ENCODE results near the gene NPAP1.

The NPAP1 gene, protein sequence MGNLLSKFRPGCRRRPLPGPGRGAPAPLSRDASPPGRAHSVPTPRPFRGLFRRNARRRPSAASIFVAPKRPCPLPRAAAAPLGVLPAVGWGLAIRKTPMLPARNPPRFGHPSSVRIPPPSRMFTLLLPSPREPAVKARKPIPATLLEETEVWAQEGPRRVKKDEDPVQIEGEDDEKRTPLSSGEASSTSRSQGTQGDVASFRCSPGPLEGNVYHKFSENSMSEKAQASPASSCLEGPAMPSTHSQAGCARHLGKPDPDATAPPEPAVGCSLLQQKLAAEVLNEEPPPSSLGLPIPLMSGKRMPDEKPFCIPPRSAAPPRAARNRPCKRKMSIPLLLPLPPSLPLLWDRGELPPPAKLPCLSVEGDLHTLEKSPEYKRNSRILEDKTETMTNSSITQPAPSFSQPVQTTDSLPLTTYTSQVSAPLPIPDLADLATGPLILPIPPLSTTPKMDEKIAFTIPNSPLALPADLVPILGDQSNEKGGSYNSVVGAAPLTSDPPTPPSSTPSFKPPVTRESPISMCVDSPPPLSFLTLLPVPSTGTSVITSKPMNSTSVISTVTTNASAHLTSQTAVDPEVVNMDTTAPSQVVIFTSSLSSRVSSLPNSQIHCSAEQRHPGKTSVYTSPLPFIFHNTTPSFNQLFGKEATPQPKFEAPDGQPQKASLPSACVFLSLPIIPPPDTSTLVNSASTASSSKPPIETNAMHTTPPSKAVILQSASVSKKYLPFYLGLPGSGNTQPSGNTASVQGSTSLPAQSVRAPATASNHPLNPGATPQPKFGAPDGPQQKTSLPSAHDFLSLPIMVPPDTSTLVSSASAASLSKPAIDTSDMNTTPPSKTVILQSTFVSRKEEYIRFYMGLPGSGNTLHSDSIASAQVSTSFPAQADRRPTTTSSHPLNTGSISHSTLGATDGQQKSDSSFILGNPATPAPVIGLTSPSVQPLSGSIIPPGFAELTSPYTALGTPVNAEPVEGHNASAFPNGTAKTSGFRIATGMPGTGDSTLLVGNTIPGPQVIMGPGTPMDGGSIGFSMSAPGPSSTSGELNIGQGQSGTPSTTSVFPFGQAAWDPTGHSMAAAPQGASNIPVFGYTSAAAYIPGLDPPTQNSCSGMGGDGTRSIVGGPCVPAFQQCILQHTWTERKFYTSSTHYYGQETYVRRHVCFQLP

DNA sequence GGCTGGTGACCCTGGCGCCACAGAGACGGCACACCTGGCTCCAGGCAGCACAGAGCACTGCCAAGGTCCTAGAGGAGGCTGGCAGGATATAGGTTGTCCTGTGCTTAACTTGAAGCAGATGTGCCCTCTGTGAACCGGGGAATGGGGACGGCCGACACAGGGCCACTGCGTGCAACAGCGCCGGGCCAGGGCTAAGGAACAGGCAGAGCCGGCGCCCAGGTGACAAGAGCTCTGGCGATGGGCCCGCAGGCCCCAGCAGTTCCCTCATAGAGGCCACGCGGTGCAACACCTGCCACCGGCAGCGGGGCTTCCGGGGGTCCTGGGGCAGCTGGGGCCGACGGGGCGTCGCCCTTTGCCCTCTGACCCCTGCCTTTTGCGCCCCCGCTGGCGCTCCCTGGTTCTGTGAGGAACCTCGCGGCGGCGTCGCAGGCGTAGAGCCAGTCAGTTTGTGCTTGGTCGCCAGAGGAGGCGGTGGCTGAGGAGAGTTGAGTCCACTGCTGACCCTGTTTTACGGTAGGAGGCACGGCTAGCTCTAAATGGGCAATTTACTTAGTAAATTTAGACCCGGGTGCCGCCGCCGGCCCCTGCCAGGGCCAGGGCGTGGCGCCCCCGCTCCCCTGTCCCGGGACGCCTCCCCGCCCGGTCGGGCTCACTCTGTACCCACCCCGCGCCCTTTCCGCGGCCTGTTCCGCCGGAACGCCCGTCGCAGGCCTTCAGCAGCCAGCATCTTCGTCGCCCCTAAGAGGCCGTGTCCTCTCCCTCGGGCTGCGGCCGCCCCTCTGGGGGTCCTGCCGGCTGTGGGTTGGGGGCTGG is at the start of gene NPAP1:
NPAP1 (plus strand) TSS at position 444 of the 813 bp plus-strand sequence; CDS start at position 537, 93 bp downstream.
- TF ChIP-seq GATA2 (IDR thresholded peaks at IDR 0.05; ENCODE audit: low read depth, low read length) (no peak), GATA3 (IDR thresholded peaks at IDR 0.05; ENCODE audit: low read depth, low read length) (no peak)

DNA sequence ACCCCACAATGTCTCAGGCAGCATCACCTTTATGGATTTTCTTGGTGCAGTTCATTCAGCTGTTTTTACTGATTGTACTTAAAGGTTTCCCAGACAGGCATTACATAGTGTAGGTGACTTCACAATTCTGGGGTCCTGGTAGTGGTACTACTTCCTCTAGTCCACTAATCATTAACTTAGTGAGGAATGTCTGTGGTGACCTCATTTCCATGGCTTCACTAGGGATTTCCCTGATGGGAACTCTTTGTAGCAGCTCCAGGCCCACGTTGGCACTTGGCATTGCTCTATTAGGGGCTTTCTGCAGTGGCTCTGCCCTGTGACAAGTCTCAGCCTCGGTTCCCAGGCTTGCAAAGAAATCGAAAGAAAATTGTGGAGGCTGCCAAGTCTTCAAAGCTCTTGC is 48.1 kb upstream of the NPAP1 start:
- TF ChIP-seq GATA3 (IDR thresholded peaks at IDR 0.05; ENCODE audit: low read depth, low read length) (no peak), GATA2 (IDR thresholded peaks at IDR 0.05; ENCODE audit: low read depth, low read length) (no peak)

DNA sequence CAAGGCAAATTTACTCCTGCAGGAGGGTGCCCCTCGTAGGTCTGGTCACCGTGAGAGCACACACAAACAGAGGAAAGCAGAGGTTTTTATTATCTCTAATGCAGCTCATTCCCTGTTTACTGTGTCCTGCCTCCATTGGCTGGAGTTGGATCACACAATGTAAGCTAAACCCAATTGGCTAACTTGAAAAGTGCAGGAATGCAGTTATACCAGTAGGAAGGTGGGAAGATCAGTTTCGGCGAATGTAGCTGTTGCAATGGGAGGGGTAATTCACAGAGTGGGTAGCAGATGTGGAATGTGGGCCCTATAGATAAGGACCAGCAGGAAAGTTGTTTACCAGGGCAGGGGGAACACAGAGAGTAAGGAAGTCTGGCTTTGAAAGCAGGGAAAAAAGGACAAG is 42.5 kb upstream of the NPAP1 start:
- TF ChIP-seq GATA3 (IDR thresholded peaks at IDR 0.05; ENCODE audit: low read depth, low read length) (no peak), GATA2 (IDR thresholded peaks at IDR 0.05; ENCODE audit: low read depth, low read length) (no peak)

DNA sequence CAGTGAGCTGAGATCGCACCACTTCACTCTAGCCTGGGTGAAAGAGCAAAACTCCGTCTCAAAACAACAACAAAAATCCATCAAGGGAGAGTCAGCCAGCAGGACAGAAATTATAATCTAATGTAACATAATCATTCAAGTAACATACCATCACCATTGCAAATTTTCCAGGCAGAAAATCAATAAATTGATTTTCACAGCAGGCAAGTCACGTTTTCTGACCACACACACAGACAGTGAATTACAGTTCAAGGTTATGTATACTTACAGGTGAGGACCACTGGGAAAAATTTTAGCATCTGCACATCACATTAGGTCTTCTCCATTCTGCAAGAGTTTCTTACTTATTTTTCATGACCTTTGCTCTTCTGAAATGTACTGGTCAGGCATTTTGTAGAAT is 29.9 kb upstream of the NPAP1 start:
- TF ChIP-seq GATA3 (IDR thresholded peaks at IDR 0.05; ENCODE audit: low read depth, low read length) (no peak), GATA2 (IDR thresholded peaks at IDR 0.05; ENCODE audit: low read depth, low read length) (no peak)

DNA sequence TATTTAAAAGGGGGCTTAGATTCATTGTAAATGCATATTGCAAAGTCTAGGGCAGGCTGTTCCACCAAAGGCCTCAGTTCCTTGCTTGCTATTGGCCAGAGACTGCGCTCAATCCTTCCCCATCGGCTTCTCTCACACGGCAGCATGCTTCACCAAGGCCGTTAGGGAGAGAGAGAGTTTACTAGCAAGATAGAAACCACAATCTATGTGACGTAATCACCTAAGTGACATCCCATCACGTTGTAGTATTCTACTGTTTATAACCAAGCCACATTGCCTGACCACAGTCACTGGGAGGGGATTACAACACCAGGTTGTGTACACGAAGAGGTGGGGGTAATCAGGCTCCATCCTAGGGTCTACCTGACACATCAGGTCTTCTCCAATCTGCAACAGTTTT is 16.0 kb upstream of the NPAP1 start:
- TF ChIP-seq GATA3 (IDR thresholded peaks at IDR 0.05; ENCODE audit: low read depth, low read length) (no peak), GATA2 (IDR thresholded peaks at IDR 0.05; ENCODE audit: low read depth, low read length) (no peak)

DNA sequence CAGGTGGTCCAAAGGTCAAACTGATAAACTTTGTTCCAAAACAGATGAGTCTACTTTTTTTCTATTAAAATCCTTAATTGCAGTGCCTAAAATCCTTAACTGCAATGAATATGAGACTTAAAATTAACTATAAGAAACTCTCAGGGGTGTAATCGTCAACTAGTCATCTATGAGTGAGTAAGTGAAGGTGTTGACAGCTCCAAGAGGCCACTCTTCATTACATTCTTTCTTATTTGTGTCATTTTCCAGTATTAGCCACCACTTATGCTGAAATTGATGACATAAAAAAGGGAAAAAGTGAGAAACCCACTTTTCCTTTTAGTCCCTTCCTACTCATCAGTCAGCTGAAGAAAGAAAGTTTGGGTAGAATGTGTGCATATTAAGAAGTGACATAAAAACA is 12.6 kb upstream of the NPAP1 start:
- TF ChIP-seq GATA2 (IDR thresholded peaks at IDR 0.05; ENCODE audit: low read depth, low read length) (no peak), GATA3 (IDR thresholded peaks at IDR 0.05; ENCODE audit: low read depth, low read length) (no peak)

DNA sequence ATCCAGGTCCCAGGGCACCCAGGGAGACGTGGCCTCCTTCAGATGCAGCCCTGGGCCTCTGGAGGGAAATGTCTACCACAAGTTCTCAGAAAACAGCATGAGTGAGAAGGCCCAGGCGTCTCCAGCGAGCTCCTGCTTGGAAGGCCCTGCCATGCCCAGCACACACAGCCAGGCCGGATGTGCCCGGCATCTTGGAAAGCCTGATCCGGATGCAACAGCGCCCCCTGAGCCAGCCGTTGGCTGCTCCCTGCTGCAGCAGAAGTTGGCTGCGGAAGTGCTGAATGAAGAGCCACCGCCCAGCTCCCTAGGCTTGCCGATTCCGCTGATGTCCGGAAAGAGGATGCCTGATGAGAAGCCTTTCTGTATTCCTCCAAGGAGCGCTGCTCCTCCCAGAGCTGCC is 856 bp downstream of the NPAP1 start:
- TF ChIP-seq GATA3 (IDR thresholded peaks at IDR 0.05; ENCODE audit: low read depth, low read length), result no peak
- no peak for TF ChIP-seq GATA2 (IDR thresholded peaks at IDR 0.05; ENCODE audit: low read depth, low read length)

DNA sequence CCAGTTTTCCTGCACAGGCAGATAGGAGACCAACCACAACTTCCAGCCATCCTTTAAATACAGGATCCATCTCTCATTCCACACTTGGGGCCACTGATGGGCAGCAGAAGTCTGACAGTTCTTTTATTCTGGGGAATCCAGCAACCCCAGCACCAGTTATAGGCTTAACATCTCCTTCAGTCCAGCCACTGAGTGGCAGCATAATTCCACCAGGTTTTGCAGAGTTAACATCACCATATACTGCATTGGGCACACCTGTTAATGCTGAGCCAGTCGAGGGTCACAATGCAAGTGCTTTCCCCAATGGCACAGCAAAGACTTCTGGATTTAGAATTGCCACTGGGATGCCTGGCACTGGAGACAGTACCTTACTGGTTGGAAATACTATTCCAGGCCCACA is 2.9 kb downstream of the NPAP1 start:
- TF ChIP-seq GATA2 (IDR thresholded peaks at IDR 0.05; ENCODE audit: low read depth, low read length), result no peak

DNA sequence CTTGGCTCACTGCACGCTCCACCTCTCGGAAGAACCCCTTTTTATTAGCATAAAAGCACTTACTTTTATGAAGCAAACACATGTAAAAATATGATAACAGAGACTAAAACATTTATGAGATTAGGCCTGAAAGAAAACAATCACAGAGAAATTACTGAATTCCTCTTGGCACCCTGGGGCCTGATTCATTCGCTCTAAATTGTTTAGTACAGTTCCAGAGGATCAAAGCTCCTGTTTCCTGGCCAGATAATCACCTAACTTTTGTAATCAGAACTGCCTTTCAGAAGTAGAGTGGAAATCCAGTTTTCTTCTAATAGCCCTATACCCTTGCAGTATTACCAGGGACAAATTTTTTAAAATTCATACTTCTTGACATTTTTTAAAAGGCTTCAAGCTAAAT is 6.4 kb downstream of the NPAP1 start:
- TF ChIP-seq GATA3 (IDR thresholded peaks at IDR 0.05; ENCODE audit: low read depth, low read length) (no peak), GATA2 (IDR thresholded peaks at IDR 0.05; ENCODE audit: low read depth, low read length) (no peak)

DNA sequence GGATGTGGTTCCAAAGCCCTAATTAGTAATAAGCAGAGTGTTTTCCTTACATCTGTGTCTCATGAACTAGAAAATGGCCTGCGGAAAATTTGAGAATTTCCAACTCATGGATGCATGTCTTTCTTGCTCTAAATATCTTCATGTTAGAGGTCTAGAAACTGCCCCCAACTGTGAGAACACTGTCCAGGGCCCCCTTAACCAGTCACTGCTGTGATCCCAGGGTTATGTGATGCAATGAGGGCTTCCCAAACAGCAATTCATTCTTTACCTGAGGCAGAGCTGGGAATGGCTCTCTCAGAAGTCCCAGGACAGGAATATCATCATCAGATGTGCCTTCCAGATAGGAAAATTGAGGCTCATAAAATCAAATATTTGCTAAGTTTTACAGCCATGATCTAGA is 8.2 kb downstream of the NPAP1 start:
- TF ChIP-seq GATA2 (IDR thresholded peaks at IDR 0.05; ENCODE audit: low read depth, low read length) (no peak), GATA3 (IDR thresholded peaks at IDR 0.05; ENCODE audit: low read depth, low read length) (no peak)

DNA sequence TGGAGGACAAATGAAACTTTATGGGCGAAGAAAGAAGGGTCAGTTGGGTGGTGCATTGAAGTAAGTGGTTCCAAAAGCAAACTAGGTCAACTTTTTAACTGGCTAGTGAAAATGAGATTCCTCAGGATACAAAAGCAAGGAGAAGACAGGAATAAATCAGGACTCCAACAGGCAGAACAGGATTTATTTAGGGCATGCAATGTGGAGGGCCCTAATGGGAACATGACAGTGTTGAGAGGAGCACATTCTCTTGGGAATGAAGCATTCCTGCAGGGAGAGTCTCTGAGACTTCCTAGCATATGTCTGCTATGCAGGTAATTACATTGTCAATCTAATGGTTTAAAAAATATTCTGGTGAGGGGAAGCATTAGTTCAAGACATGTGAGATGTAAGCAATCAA is 8.7 kb downstream of the NPAP1 start:
- TF ChIP-seq GATA3 (IDR thresholded peaks at IDR 0.05; ENCODE audit: low read depth, low read length) (no peak), GATA2 (IDR thresholded peaks at IDR 0.05; ENCODE audit: low read depth, low read length) (no peak)

DNA sequence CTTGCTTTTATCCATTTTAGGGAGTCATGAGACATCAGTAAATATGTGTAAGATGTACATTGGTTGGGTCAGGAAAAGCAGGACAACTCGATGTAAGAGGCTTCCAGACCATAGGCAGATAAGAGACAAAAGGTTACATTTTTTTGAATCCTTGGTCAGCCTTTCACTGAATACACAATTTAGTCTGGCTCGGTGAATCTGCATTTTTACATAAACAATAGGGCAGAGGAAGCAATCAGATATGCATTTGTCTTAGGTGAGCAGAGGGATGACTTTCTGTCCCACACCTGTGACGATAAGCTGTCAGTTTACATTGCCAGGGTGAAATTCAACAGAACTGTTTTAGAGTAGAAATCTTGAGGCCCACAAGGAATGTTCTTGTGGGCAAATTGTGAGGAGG is 20.6 kb downstream of the NPAP1 start:
- no peak for TF ChIP-seq GATA3 (IDR thresholded peaks at IDR 0.05; ENCODE audit: low read depth, low read length)
- no peak for TF ChIP-seq GATA2 (IDR thresholded peaks at IDR 0.05; ENCODE audit: low read depth, low read length)

DNA sequence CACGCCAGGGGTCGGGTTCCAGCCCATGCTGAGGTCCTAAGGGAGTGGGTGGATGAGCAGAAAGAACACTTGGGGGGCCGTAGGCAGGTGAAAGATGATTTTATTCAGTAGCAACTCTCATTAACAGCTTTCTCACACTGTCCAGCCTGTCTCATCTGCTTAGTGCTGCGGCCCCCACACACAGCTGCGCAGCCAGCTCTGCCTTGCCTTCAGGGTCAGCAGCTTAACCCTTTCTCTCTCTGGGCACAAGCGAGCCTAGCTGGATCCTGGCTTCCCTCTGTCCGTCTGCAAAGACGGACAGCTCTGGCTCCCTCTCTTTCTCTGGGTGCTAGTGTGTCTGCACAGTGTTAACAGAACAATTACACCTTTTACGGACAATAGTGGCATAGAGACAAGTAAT is 21.3 kb downstream of the NPAP1 start:
- no peak for TF ChIP-seq GATA2 (IDR thresholded peaks at IDR 0.05; ENCODE audit: low read depth, low read length)

Data from SH-SY5Y (cell line).